HepG2 (cell line): ENCODE measurements around the gene RRP36. TPM values are rescaled to one million over a fixed set of nuclear protein-coding genes. Genes with fewer than 3 reads are reported as not detected.

Experiments used
- ARID4A ChIP-seq: sonication (generic); formaldehyde crosslinking; IDR thresholded peaks from 2 replicates; pipeline ENCODE4 v1.5.0; 2020; ENCODE audit warnings: mild to moderate bottlenecking, missing genetic modification reagents, borderline replicate concordance
- DBP ChIP-seq: sonication (generic); formaldehyde crosslinking; IDR thresholded peaks from 2 replicates; pipeline ENCODE4 v1.4.0; 2020; ENCODE audit warnings: missing genetic modification reagents; ENCODE audit errors: not compliant biosample characterization
- HHEX ChIP-seq: IDR thresholded peaks from 2 replicates; pipeline ENCODE4 v1.6.1; 2016; ENCODE audit warnings: control low read depth
- KLF9 ChIP-seq: IDR thresholded peaks from 2 replicates; pipeline ENCODE4 v1.6.1; 2016; ENCODE audit warnings: low read depth
- MIER3 ChIP-seq: IDR thresholded peaks from 2 replicates; pipeline ENCODE4 v1.6.1; 2016; ENCODE audit warnings: missing compliant biosample characterization, borderline replicate concordance
- RAD51 ChIP-seq: fragments of 450-650 bp; IDR thresholded peaks from 2 replicates; pipeline ENCODE4 v1.6.1; 2016; ENCODE audit warnings: borderline replicate concordance
- TAF15 ChIP-seq: fragments of 200-400 bp; formaldehyde crosslinking; IDR thresholded peaks from one replicate; pipeline ENCODE4 v1.6.1; 2018; ENCODE audit warnings: mild to moderate bottlenecking, low read depth, low read length; ENCODE audit not compliant: poor library complexity, severe bottlenecking
- ZBTB37 ChIP-seq: sonication (generic); formaldehyde crosslinking; IDR thresholded peaks from 2 replicates; pipeline ENCODE4 v1.4.0; 2020; ENCODE audit warnings: mild to moderate bottlenecking, missing genetic modification reagents
- ZKSCAN8 ChIP-seq: IDR thresholded peaks from 2 replicates; pipeline ENCODE4 v1.6.1; 2016; ENCODE audit warnings: borderline replicate concordance, missing genetic modification reagents, missing compliant biosample characterization
- ZMYM2 ChIP-seq: sonication (generic); formaldehyde crosslinking; IDR thresholded peaks from 2 replicates; pipeline ENCODE4 v1.8.0; 2022; ENCODE audit warnings: mild to moderate bottlenecking, missing genetic modification reagents
- ZNF263 ChIP-seq: sonication (generic); formaldehyde crosslinking; IDR thresholded peaks from 2 replicates; pipeline ENCODE4 v1.4.0; 2020; ENCODE audit warnings: missing genetic modification reagents
- ZNF543 ChIP-seq: sonication (generic); formaldehyde crosslinking; IDR thresholded peaks from 2 replicates; pipeline ENCODE4 v1.4.0; 2020; ENCODE audit warnings: mild to moderate bottlenecking, missing genetic modification reagents
- ZNF646 ChIP-seq: sonication (generic); formaldehyde crosslinking; IDR thresholded peaks from 2 replicates; pipeline ENCODE4 v1.9.0; 2021; ENCODE audit warnings: mild to moderate bottlenecking, missing genetic modification reagents
- ZNF746 ChIP-seq: sonication (generic); formaldehyde crosslinking; IDR thresholded peaks from 2 replicates; pipeline ENCODE4 v1.8.0; 2022; ENCODE audit warnings: mild to moderate bottlenecking, missing genetic modification reagents
- polyA plus RNA-seq, 8 experiments: library from polyadenylated mRNA; depleted of rRNA in 3 of 8; stranded (reverse) in 7 of 8; unstranded in 1 of 8; fragments of >200 nt; fragmentation: Illumina TruSeq in 4 of 8; extraction: Trizol in 4 of 8; gene quantifications; 2 replicates each; pipeline versions ENCODE4 v1.2.1 to v1.2.3, GENCODE V29; 2011 to 2016; ENCODE audit warnings: low read depth in 4 of 8, missing spikeins in 1 of 8, mixed read lengths in 1 of 8; ENCODE audit not compliant: insufficient read depth in 1 of 8
- total RNA-seq, 5 experiments: library from RNA; depleted of rRNA; stranded (reverse); fragments of >200 nt; fragmentation: Illumina TruSeq; extraction: Trizol; gene quantifications; 2 replicates each; pipeline ENCODE4 v1.2.3, GENCODE V29; 2016; ENCODE audit warnings: low read depth in 1 of 5

Gene RRP36
- total and polyA plus RNA-seq, 2 of the 13 experiments (the other 11 are each of a cell fraction or from before 2014, with no cell fraction given): 29.5 to 144 TPM

- TF ChIP-seq ARID4A (peak; percentile 81), ZBTB37 (CRISPR knock-in tag) (no peak), ZNF543 (CRISPR knock-in tag) (no peak), ZNF263 (CRISPR knock-in tag) (peak; percentile 19; the same call in 1 of the 2 replicates), ZKSCAN8 (CRISPR knock-in tag) (no peak), TAF15 (peak; percentile 68), RAD51 (no peak), DBP (CRISPR knock-in tag) (peak; percentile 74), KLF9 (CRISPR knock-in tag) (peak; percentile 74; the same call in 1 of the 2 replicates), ZMYM2 (CRISPR knock-in tag) (no peak; the same call in 1 of the 2 replicates), ZNF646 (CRISPR knock-in tag) (no peak), MIER3 (CRISPR knock-in tag) (peak; percentile 23; the same call in 1 of the 2 replicates), ZNF746 (CRISPR knock-in tag) (no peak), HHEX (CRISPR knock-in tag) (no peak)
Observed at GRCh38 chr6:43021270-43022047, at the start of gene RRP36 (continued).
